Adrenal gland (tissue), 5 donors: ENCODE results near the gene STRIP2.

Source experiments
- POLR2A ChIP-seq, 2 donors: fragments of 450-650 bp; IDR thresholded peaks; one replicate each; pipeline ENCODE4 v1.6.1; 2017; ENCODE audit warnings: antibody characterized with exemption in 2 of 2, mild to moderate bottlenecking in 2 of 2, moderate library complexity in 1 of 2
- TF ChIP-seq, protein P1 (sequence below), 6 experiments: fragments of 450-650 bp in 4 of 6; fragments of 200-600 bp in 2 of 6; sonication (generic) in 1 of 6; IDR thresholded peaks; 1 replicate in 5 of 6; 2 replicates in 1 of 6; pipeline versions ENCODE4 v1.5.1 to v1.8.0; 2016 to 2021; ENCODE audit warnings: antibody characterized with exemption in 6 of 6, mild to moderate bottlenecking in 2 of 6, moderate library complexity in 1 of 6
- donor health status: DM: no; HTN: no; CAD: no.

DNA sequence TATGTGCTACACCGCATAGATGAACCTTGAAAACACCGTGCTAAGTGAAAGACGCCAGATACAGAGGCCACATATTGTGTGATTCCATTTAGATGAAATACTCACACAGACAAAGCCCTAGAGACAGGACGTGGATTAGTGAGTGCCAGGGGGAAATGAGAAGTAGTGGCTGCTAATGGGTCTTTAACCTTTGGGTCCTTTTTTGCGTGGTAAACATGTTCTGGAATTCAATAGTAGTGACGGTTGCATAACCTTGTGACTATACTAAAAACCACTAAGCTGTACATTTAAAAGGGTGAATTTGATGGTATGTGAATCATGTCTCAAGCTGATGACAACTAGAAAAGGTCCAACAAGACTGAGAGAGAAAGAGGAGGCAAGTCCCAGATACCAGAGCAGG, 83.7 kb downstream of the STRIP2 start:
- TF ChIP-seq, protein P1, sequence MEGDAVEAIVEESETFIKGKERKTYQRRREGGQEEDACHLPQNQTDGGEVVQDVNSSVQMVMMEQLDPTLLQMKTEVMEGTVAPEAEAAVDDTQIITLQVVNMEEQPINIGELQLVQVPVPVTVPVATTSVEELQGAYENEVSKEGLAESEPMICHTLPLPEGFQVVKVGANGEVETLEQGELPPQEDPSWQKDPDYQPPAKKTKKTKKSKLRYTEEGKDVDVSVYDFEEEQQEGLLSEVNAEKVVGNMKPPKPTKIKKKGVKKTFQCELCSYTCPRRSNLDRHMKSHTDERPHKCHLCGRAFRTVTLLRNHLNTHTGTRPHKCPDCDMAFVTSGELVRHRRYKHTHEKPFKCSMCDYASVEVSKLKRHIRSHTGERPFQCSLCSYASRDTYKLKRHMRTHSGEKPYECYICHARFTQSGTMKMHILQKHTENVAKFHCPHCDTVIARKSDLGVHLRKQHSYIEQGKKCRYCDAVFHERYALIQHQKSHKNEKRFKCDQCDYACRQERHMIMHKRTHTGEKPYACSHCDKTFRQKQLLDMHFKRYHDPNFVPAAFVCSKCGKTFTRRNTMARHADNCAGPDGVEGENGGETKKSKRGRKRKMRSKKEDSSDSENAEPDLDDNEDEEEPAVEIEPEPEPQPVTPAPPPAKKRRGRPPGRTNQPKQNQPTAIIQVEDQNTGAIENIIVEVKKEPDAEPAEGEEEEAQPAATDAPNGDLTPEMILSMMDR (IDR thresholded peaks at IDR 0.05): no peak
- TF ChIP-seq POLR2A (IDR thresholded peaks at IDR 0.05): no peak
